ENCODE data around the gene FAM9C. TPM values are rescaled to one million over a fixed set of nuclear protein-coding genes. Genes with fewer than 3 reads are reported as not detected.
"Not testable (repeated sequence)": the region's sequence is repeated elsewhere in the genome, so short reads cannot be mapped to it uniquely, and the experiment has no call there.

Gene FAM9C
- total RNA-seq, 1 experiment from 2014 or later = not detected

GRCh38 chrX:13023979-13024378, 20.4 kb downstream of the FAM9C start:
- TF ChIP-seq EZH2 (IDR thresholded peaks at IDR 0.05; ENCODE audit: low read depth) = no peak
- no peak for TF ChIP-seq CTCF (conservative IDR thresholded peaks at IDR 0.05)
- H4K20me1 ChIP-seq (ENCODE audit: insufficient read depth) = no peaks in the 10 kb centered on the region
- ChIA-PET CTCF (no interaction called here), POLR2A (ENCODE audit: unreplicated experiment) (no interaction called here)
- H3K36me3 ChIP-seq (ENCODE audit: low read depth) = no peaks in the 10 kb centered on the region
- DNase-seq = no peak
- H3K4me2 ChIP-seq = no peak overlapping the region
- H3K9me3 ChIP-seq (ENCODE audit: insufficient read depth, low read depth) = no peaks in the 10 kb centered on the region
- H3K9me2 ChIP-seq (ENCODE audit: insufficient read depth) = no peaks in the 10 kb centered on the region
- peaks cover 17% of the 10 kb centered on the region for H3F3A ChIP-seq (ENCODE audit: insufficient read depth, low read depth)
- no peak overlapping the region for H2AFZ ChIP-seq
- H3K79me2 ChIP-seq (ENCODE audit: low read depth) = no peaks in the 10 kb centered on the region
- intact Hi-C loops (cut with micrococcal nuclease; ENCODE audit: unreplicated experiment) = no loop called here
- H3K4me1 ChIP-seq (replicated peaks; ENCODE audit: insufficient read depth) = peaks cover 43% of the 10 kb centered on the region
- BruUV-seq (replicated peaks) = no TSS peak
- H3K27ac ChIP-seq = no peak overlapping the region
- H3K4me3 ChIP-seq = no peak overlapping the region
- no peaks in the 10 kb centered on the region for H3K27me3 ChIP-seq (ENCODE audit: insufficient read depth, low read depth)

GRCh38 chrX:13023567-13023966, 20.9 kb downstream of the FAM9C start:
- Histone ChIP-seq H3K4me3 (no peak overlapping the region), H3K4me2 (no peak overlapping the region), H4K20me1 (ENCODE audit: insufficient read depth) (no peaks in the 10 kb centered on the region), H3K27me3 (ENCODE audit: insufficient read depth, low read depth) (no peaks in the 10 kb centered on the region), H3F3A (ENCODE audit: insufficient read depth, low read depth) (peaks cover 14% of the 10 kb centered on the region), H3K36me3 (ENCODE audit: low read depth) (no peaks in the 10 kb centered on the region), H3K9me2 (ENCODE audit: insufficient read depth) (no peaks in the 10 kb centered on the region), H3K27ac (no peak overlapping the region), H3K79me2 (ENCODE audit: low read depth) (no peaks in the 10 kb centered on the region), H3K4me1 (replicated peaks; ENCODE audit: insufficient read depth) (peaks cover 41% of the 10 kb centered on the region), H2AFZ (no peak overlapping the region), H3K9me3 (ENCODE audit: insufficient read depth, low read depth) (no peaks in the 10 kb centered on the region)
- no peak for DNase-seq
- CTCF ChIA-PET = no interaction called here
- no peak for TF ChIP-seq EZH2 (IDR thresholded peaks at IDR 0.05; ENCODE audit: low read depth)
- TF ChIP-seq CTCF (conservative IDR thresholded peaks at IDR 0.05) = no peak
- intact Hi-C loops (cut with micrococcal nuclease; ENCODE audit: unreplicated experiment) = no loop called here
- POLR2A ChIA-PET (ENCODE audit: unreplicated experiment) = no interaction called here
- no TSS peak for BruUV-seq (replicated peaks)

GRCh38 chrX:13022926-13023325, 21.5 kb downstream of the FAM9C start:
- POLR2A ChIA-PET (ENCODE audit: unreplicated experiment) = no interaction called here
- no peak overlapping the region for H3K27ac ChIP-seq
- peaks cover 7% of the 10 kb centered on the region for H3F3A ChIP-seq (ENCODE audit: insufficient read depth, low read depth)
- no peak overlapping the region for H3K4me3 ChIP-seq
- no peak overlapping the region for H3K4me2 ChIP-seq
- H2AFZ ChIP-seq = no peak overlapping the region
- intact Hi-C loops (cut with micrococcal nuclease; ENCODE audit: unreplicated experiment) = no loop called here
- TF ChIP-seq CTCF (conservative IDR thresholded peaks at IDR 0.05) (no peak), EZH2 (IDR thresholded peaks at IDR 0.05; ENCODE audit: low read depth) (no peak)
- H4K20me1 ChIP-seq (ENCODE audit: insufficient read depth) = no peaks in the 10 kb centered on the region
- BruUV-seq (replicated peaks) = no TSS peak
- H3K9me3 ChIP-seq (ENCODE audit: insufficient read depth, low read depth) = no peaks in the 10 kb centered on the region
- H3K79me2 ChIP-seq (ENCODE audit: low read depth) = no peaks in the 10 kb centered on the region
- H3K36me3 ChIP-seq (ENCODE audit: low read depth) = no peaks in the 10 kb centered on the region
- peaks cover 34% of the 10 kb centered on the region for H3K4me1 ChIP-seq (replicated peaks; ENCODE audit: insufficient read depth)
- CTCF ChIA-PET = no interaction called here
- no peaks in the 10 kb centered on the region for H3K27me3 ChIP-seq (ENCODE audit: insufficient read depth, low read depth)
- no peak for DNase-seq
- H3K9me2 ChIP-seq (ENCODE audit: insufficient read depth) = no peaks in the 10 kb centered on the region

GRCh38 chrX:13016731-13017130, 27.7 kb downstream of the FAM9C start:
- intact Hi-C loops (cut with micrococcal nuclease; ENCODE audit: unreplicated experiment); H3K27ac ChIP-seq; BruUV-seq (replicated peaks): not testable (repeated sequence)

More at GRCh38 chrX:13016731-13017130, 27.7 kb downstream of the FAM9C start:
- DNase-seq; H3K4me2 ChIP-seq; H3K9me3 ChIP-seq (ENCODE audit: insufficient read depth, low read depth); H3K4me3 ChIP-seq; CTCF ChIA-PET; H3K36me3 ChIP-seq (ENCODE audit: low read depth); H3F3A ChIP-seq (ENCODE audit: insufficient read depth, low read depth); H3K27me3 ChIP-seq (ENCODE audit: insufficient read depth, low read depth); H4K20me1 ChIP-seq (ENCODE audit: insufficient read depth); H3K79me2 ChIP-seq (ENCODE audit: low read depth); H2AFZ ChIP-seq; H3K9me2 ChIP-seq (ENCODE audit: insufficient read depth); POLR2A ChIA-PET (ENCODE audit: unreplicated experiment): not testable (repeated sequence)
- peaks cover 18% of the 10 kb centered on the region for H3K4me1 ChIP-seq (replicated peaks; ENCODE audit: insufficient read depth)
